HEK293 (cell line): ENCODE results near the gene GH1.

ENCODE experiments used
- CTCF ChIA-PET: fragments of 350-600 bp; formaldehyde crosslinking; extraction: SDS; loops from one replicate; lab custom pipeline; 2021; ENCODE audit warnings: antibody characterized with exemption; lab: Yijun Ruan, JAX
- POLR2A ChIA-PET: fragments of 300-600 bp; formaldehyde crosslinking; extraction: SDS; loops from one replicate; lab custom pipeline; 2020; ENCODE audit warnings: antibody characterized with exemption, inconsistent platforms; lab: Yijun Ruan, JAX
- H3K27ac ChIP-seq: fragments of 200-500 bp; sonication (Bioruptor generic); 2 replicates; pipeline ENCODE4 v1.5.1; 2014; ENCODE audit warnings: low read depth, low read length, control low read depth, inconsistent platforms; ENCODE audit errors: extremely low read depth
- H3K36me3 ChIP-seq, 2 experiments: fragments of 200-500 bp in 1 of 2; sonication (Bioruptor generic) in 1 of 2; 1 replicate in 1 of 2; 2 replicates in 1 of 2; pipeline ENCODE4 v1.5.1; 2014 to 2017; ENCODE audit warnings: inconsistent platforms in 2 of 2, low read length in 2 of 2; ENCODE audit not compliant: control insufficient read depth in 2 of 2, insufficient read depth in 1 of 2
- H3K4me1 ChIP-seq: fragments of 200-500 bp; sonication (Bioruptor generic); 2 replicates; pipeline ENCODE4 v1.5.1; 2014; ENCODE audit warnings: mild to moderate bottlenecking, low read length, inconsistent platforms; ENCODE audit not compliant: control insufficient read depth, insufficient read depth
- H3K4me3 ChIP-seq: 2 replicates; pipeline ENCODE4 v1.5.1; 2011; ENCODE audit warnings: low read depth, mild to moderate bottlenecking, control low read depth, low read length, moderate library complexity
- H3K9me3 ChIP-seq: fragments of 200-500 bp; sonication (Bioruptor generic); 2 replicates; pipeline ENCODE4 v1.5.1; 2014; ENCODE audit warnings: low read depth, low read length, inconsistent platforms; ENCODE audit not compliant: control insufficient read depth, insufficient read depth
- CTCF ChIP-seq: fragments of 450-650 bp; formaldehyde crosslinking; IDR thresholded peaks from 2 replicates; pipeline ENCODE4 v1.5.1; 2016; ENCODE audit warnings: missing biosample characterization, missing genetic modification characterization
- FEZF1 ChIP-seq: fragments of 450-650 bp; formaldehyde crosslinking; IDR thresholded peaks from 2 replicates; pipeline ENCODE4 v1.5.1; 2016; ENCODE audit warnings: missing biosample characterization, missing genetic modification characterization
- HIC1 ChIP-seq: fragments of 450-650 bp; formaldehyde crosslinking; IDR thresholded peaks from 2 replicates; pipeline ENCODE4 v1.5.1; 2016; ENCODE audit warnings: missing biosample characterization, missing genetic modification characterization
- IKZF3 ChIP-seq: fragments of 450-650 bp; IDR thresholded peaks from 2 replicates; pipeline ENCODE4 v1.5.0; 2018; ENCODE audit warnings: missing biosample characterization, mild to moderate bottlenecking, missing genetic modification characterization, moderate library complexity
- SP2 ChIP-seq: fragments of 450-650 bp; formaldehyde crosslinking; IDR thresholded peaks from 2 replicates; pipeline ENCODE4 v1.5.1; 2016; ENCODE audit warnings: missing biosample characterization, missing genetic modification characterization
- YY2 ChIP-seq: fragments of 450-650 bp; formaldehyde crosslinking; IDR thresholded peaks from 2 replicates; pipeline ENCODE4 v1.5.1; 2016; ENCODE audit warnings: missing biosample characterization, missing genetic modification characterization
- ZFHX2 ChIP-seq: fragments of 450-650 bp; formaldehyde crosslinking; conservative IDR thresholded peaks from 2 replicates; pipeline ENCODE4 v1.5.1; 2016; ENCODE audit warnings: missing biosample characterization, missing genetic modification characterization
- ZNF221 ChIP-seq: fragments of 450-650 bp; formaldehyde crosslinking; IDR thresholded peaks from 2 replicates; pipeline ENCODE4 v1.5.1; 2017; ENCODE audit warnings: missing biosample characterization, missing genetic modification characterization, borderline replicate concordance
- ZNF274 ChIP-seq, 2 experiments: fragments of 200-500 bp in 1 of 2; fragments of 450-650 bp in 1 of 2; sonication (Bioruptor generic) in 1 of 2; formaldehyde crosslinking in 1 of 2; IDR thresholded peaks; 2 replicates each; pipeline versions ENCODE4 v1.5.1 to v1.6.1; 2014 to 2016; ENCODE audit warnings: borderline replicate concordance in 1 of 2, inconsistent platforms in 1 of 2, low read length in 1 of 2, missing biosample characterization in 1 of 2, missing genetic modification characterization in 1 of 2
- ZNF324 ChIP-seq: fragments of 450-650 bp; formaldehyde crosslinking; IDR thresholded peaks from 2 replicates; pipeline ENCODE4 v1.5.1; 2016; ENCODE audit warnings: missing biosample characterization, missing genetic modification characterization
- ZNF433 ChIP-seq: fragments of 450-650 bp; formaldehyde crosslinking; IDR thresholded peaks from 2 replicates; pipeline ENCODE4 v1.5.1; 2016; ENCODE audit warnings: missing biosample characterization, missing genetic modification characterization, low read depth
- ZNF473 ChIP-seq: fragments of 450-650 bp; formaldehyde crosslinking; IDR thresholded peaks from 2 replicates; pipeline ENCODE4 v1.5.1; 2017; ENCODE audit warnings: missing biosample characterization, missing genetic modification characterization
- ZNF488 ChIP-seq: fragments of 450-650 bp; formaldehyde crosslinking; IDR thresholded peaks from 2 replicates; pipeline ENCODE4 v1.5.1; 2016; ENCODE audit warnings: missing biosample characterization, missing genetic modification characterization
- ZNF624 ChIP-seq: fragments of 450-650 bp; formaldehyde crosslinking; IDR thresholded peaks from 2 replicates; pipeline ENCODE4 v1.5.1; 2017; ENCODE audit warnings: missing biosample characterization, missing genetic modification characterization
- ZNF639 ChIP-seq: fragments of 450-650 bp; formaldehyde crosslinking; IDR thresholded peaks from 2 replicates; pipeline ENCODE4 v1.5.1; 2016; ENCODE audit warnings: missing biosample characterization, missing genetic modification characterization
- ZNF701 ChIP-seq: fragments of 450-650 bp; formaldehyde crosslinking; IDR thresholded peaks from 2 replicates; pipeline ENCODE4 v1.5.1; 2016; ENCODE audit warnings: missing biosample characterization, missing genetic modification characterization
- ZSCAN23 ChIP-seq: fragments of 450-650 bp; formaldehyde crosslinking; IDR thresholded peaks from 2 replicates; pipeline ENCODE4 v1.5.1; 2016; ENCODE audit warnings: missing biosample characterization, missing genetic modification characterization

Gene GH1

GRCh38 chr17:63949576-63950250, 31.1 kb upstream of the GH1 start:
- Histone ChIP-seq H3K27ac (no peak overlapping the region), H3K36me3 (no peaks in the 10 kb centered on the region), H3K9me3 (no peaks in the 10 kb centered on the region), H3K4me3 (no peak overlapping the region), H3K4me1 (no peaks in the 10 kb centered on the region)
- TF ChIP-seq ZNF624 (tag by site-specific recombination) (no peak), ZNF274 (IDR thresholded peaks at IDR 0.05; ENCODE audit: low read length) (no peak), ZNF274 (tag by site-specific recombination; IDR thresholded peaks at IDR 0.05; ENCODE audit: borderline replicate concordance) (no peak)
- POLR2A ChIA-PET, result no interaction called here
- CTCF ChIA-PET, result interaction anchor here (0.9 to 1.8 kb wide), 6 partner anchors 26 to 41 kb away, joined by 3 to 11 read pairs (median 4); partner anchors contain the start of gene GH1

- Histone ChIP-seq H3K9me3 (no peaks in the 10 kb centered on the region), H3K4me1 (no peaks in the 10 kb centered on the region), H3K4me3 (no peak overlapping the region), H3K27ac (no peak overlapping the region), H3K36me3 (no peaks in the 10 kb centered on the region)
- CTCF ChIA-PET, result interaction anchor here (0.9 to 1.0 kb wide), 2 partner anchors 28 to 30 kb away, joined by 3 to 4 read pairs; partner anchors contain the start of gene GH1
- TF ChIP-seq ZNF701 (tag by site-specific recombination) (no peak), ZNF488 (tag by site-specific recombination) (no peak), HIC1 (tag by site-specific recombination) (no peak), ZFHX2 (tag by site-specific recombination) (no peak), ZSCAN23 (tag by site-specific recombination) (no peak), SP2 (tag by site-specific recombination) (no peak), IKZF3 (tag by site-specific recombination) (no peak), YY2 (no peak), ZNF324 (no peak), ZNF221 (tag by site-specific recombination) (no peak), CTCF (tag by site-specific recombination) (no peak)
- POLR2A ChIA-PET, result no interaction called here
These were observed 29.9 kb upstream of the GH1 start for GRCh38 chr17:63948521-63948920.

- no peaks in the 10 kb centered on the region for H3K9me3 ChIP-seq
- POLR2A ChIA-PET, result no interaction called here
- no peaks in the 10 kb centered on the region for H3K36me3 ChIP-seq
- H3K4me1 ChIP-seq, result no peaks in the 10 kb centered on the region
- H3K4me3 ChIP-seq, result no peak overlapping the region
- CTCF ChIA-PET, result interaction anchor here (1.0 to 2.9 kb wide), 8 partner anchors 12 to 82 kb away, joined by 3 to 34 read pairs (median 9); partner anchors contain the start of genes CSHL1 and GH1
- H3K27ac ChIP-seq, result no peak overlapping the region
- TF ChIP-seq ZNF488 (tag by site-specific recombination) (no peak), ZNF473 (tag by site-specific recombination) (no peak), ZNF639 (tag by site-specific recombination) (no peak), FEZF1 (tag by site-specific recombination) (no peak), ZNF433 (tag by site-specific recombination) (no peak)
These were observed 29.2 kb upstream of the GH1 start for GRCh38 chr17:63947711-63948330.
